Psoas muscle (tissue), 8 donors: ENCODE measurements around the gene C10orf71. TPM values are rescaled to one million over a fixed set of nuclear protein-coding genes. Genes with fewer than 3 reads are reported as not detected.

Source experiments
- ATAC-seq, 4 donors: fragments of 200-7000 bp; cut with Tn5 transposase; one replicate each; pipeline ENCODE4 v1.9.1; 2020; ENCODE audit warnings: moderate library complexity in 3 of 4, mild to moderate bottlenecking in 2 of 4
- DNase-seq, 2 donors: peaks; one replicate each; pipeline ENCODE4 v3.0.0-alpha.2; 2020
- H3K27ac ChIP-seq: fragments of 200-600 bp; one replicate; pipeline ENCODE4 v1.8.0; 2022
- H3K27me3 ChIP-seq, 3 donors: fragments of 200-600 bp in 1 of 3; one replicate each; pipeline versions ENCODE4 v1.6.1 to v1.8.0; 2013 to 2022; ENCODE audit warnings: low read length in 2 of 3, mild to moderate bottlenecking in 2 of 3, moderate library complexity in 1 of 3; ENCODE audit not compliant: insufficient read depth in 3 of 3
- H3K36me3 ChIP-seq, 2 donors: fragments of 200-600 bp in 1 of 2; one replicate each; pipeline versions ENCODE4 v1.6.1 to v1.8.0; 2013 to 2022; ENCODE audit warnings: low read depth in 1 of 2, mild to moderate bottlenecking in 1 of 2, moderate library complexity in 1 of 2; ENCODE audit not compliant: insufficient read depth in 1 of 2
- H3K4me1 ChIP-seq: fragments of 200-600 bp; one replicate; pipeline ENCODE4 v1.8.0; 2022
- H3K4me3 ChIP-seq: fragments of 200-600 bp; one replicate; pipeline ENCODE4 v1.8.0; 2022; ENCODE audit warnings: mild to moderate bottlenecking
- H3K9me3 ChIP-seq: fragments of 200-600 bp; one replicate; pipeline ENCODE4 v1.8.0; 2022
- CTCF ChIP-seq: fragments of 200-600 bp; IDR thresholded peaks from one replicate; pipeline ENCODE4 v1.8.0; 2022; ENCODE audit warnings: antibody characterized with exemption
- WGBS, 3 donors: extraction: QIAGEN DNeasy Blood & Tissue Kit; methylation state at CpG; one replicate each; pipeline versions ENCODE4 v1.1.6 to v1.1.7; 2013; 5-methylcytosine and 5-hydroxymethylcytosine counted together
- intact Hi-C, 2 donors: fragments of 100-400 bp; cut with DNase I; formaldehyde crosslinking; loops; one replicate each; pipeline versions ENCODE4 v1.11.0 to v1.14.2; 2022
- polyA plus RNA-seq, 3 donors: library from polyadenylated mRNA; stranded (reverse); fragments of 200-250 nt; gene quantifications; one replicate each; pipeline ENCODE4 v1.2.3, GENCODE V29; 2013
- total RNA-seq, 4 donors: library from RNA; stranded (reverse); fragmentation: NEBNext Ultra II Directional in 2 of 4; extraction: Animal tissue kit (Norgen Biotek cat#: 25700) in 2 of 4; gene quantifications; one replicate each; pipeline versions ENCODE4 v1.2.1 to v1.2.4, GENCODE V29; 2021 to 2023
- donor health status: healthy with polysubstance abuse.
- donor health status: DM: no; HTN: no; CAD: no; lungs with moderate emphysema.
- donor health status: Bipolar disorder and iron deficiency.
- donor health status: healthy.
- donor health status: DM: yes; HTN: yes; CAD: no.
- donor health status: DM: no; HTN: no; CAD: no.
- donor health status: DM: no; HTN: no; CAD: no.
- donor health status: DM: yes; HTN: yes; CAD: no.

Gene C10orf71
- total and polyA plus RNA-seq, 7 donors = 4.2 to 356 (median 83.8) TPM

GRCh38 chr10:49309691-49310411, 10.9 kb downstream of the C10orf71 start:
- no peak for DNase-seq
- ATAC-seq = no peak
- 55 to 69% (median 58%) methylated on average over 9 of the region's 9 CpGs for WGBS, 3 donors
- H3K27me3 ChIP-seq = no peaks in the 10 kb centered on the region
- H3K27ac ChIP-seq = peak overlapping the region; percentile 75
- no peaks in the 10 kb centered on the region for H3K9me3 ChIP-seq
- H3K4me1 ChIP-seq = peaks cover 50% of the 10 kb centered on the region
- TF ChIP-seq CTCF = no peak
- no peak overlapping the region for H3K4me3 ChIP-seq
- intact Hi-C loops = loop anchor here (10.0 kb wide), 2 partner anchors 85 to 205 kb away; no protein-coding TSS in a partner anchor
- H3K36me3 ChIP-seq = peaks cover 0 to 45% of the 10 kb centered on the region in 2 donors

- H3K4me1 ChIP-seq = peaks cover 44% of the 10 kb centered on the region
- H3K9me3 ChIP-seq = no peaks in the 10 kb centered on the region
- intact Hi-C loops = loop anchor here in 1 of 2 donors (10.0 kb wide), 1 partner anchor 204 kb away; no protein-coding TSS in a partner anchor
- peaks cover 0 to 45% of the 10 kb centered on the region in 2 donors for H3K36me3 ChIP-seq
- no peak for TF ChIP-seq CTCF
- H3K27me3 ChIP-seq = no peaks in the 10 kb centered on the region
- H3K4me3 ChIP-seq = no peak overlapping the region
- peak overlapping the region; percentile 75 for H3K27ac ChIP-seq
- ATAC-seq (peak; percentile 72 to 87 (median 82)), DNase-seq (no peak)
- WGBS, 3 donors = 46 to 74% (median 63%) methylated on average over 5 of the region's 5 CpGs
These were observed 11.5 kb downstream of the C10orf71 start for GRCh38 chr10:49310460-49310859.

- peak in 1 of 4 donors; percentile 5 for ATAC-seq
- Histone ChIP-seq H3K27ac (peak overlapping the region; percentile 65), H3K4me1 (peaks cover 40% of the 10 kb centered on the region), H3K36me3 (peaks cover 0 to 48% of the 10 kb centered on the region in 2 donors), H3K9me3 (no peaks in the 10 kb centered on the region), H3K4me3 (no peak overlapping the region), H3K27me3 (no peaks in the 10 kb centered on the region)
- WGBS, 3 donors = 71 to 73% (median 72%) methylated on average over 7 of the region's 7 CpGs
- intact Hi-C loops = loop anchor here in 1 of 2 donors (10.0 kb wide), 1 partner anchor 204 kb away; no protein-coding TSS in a partner anchor
- DNase-seq = no peak
- no peak for TF ChIP-seq CTCF
These were observed 12.1 kb downstream of the C10orf71 start for GRCh38 chr10:49310901-49311554.

- DNase-seq = peak in 1 of 2 donors; percentile 28
- intact Hi-C loops = loop anchor here in 1 of 2 donors (10.0 kb wide), 1 partner anchor 203 kb away; no protein-coding TSS in a partner anchor
- Histone ChIP-seq H3K27me3 (no peaks in the 10 kb centered on the region), H3K9me3 (no peaks in the 10 kb centered on the region), H3K36me3 (peaks cover 0 to 48% of the 10 kb centered on the region in 2 donors), H3K4me3 (no peak overlapping the region), H3K4me1 (peaks cover 37% of the 10 kb centered on the region), H3K27ac (peak overlapping the region; percentile 65)
- peak in 1 of 4 donors; percentile 26 for ATAC-seq
- 55 to 68% (median 64%) methylated on average over 4 of the region's 4 CpGs for WGBS, 3 donors
- no peak for TF ChIP-seq CTCF
These were observed 12.7 kb downstream of the C10orf71 start for GRCh38 chr10:49311555-49312236.
